Measurements from ENCODE around the gene FHOD3. TPM values are rescaled to one million over a fixed set of nuclear protein-coding genes. Genes with fewer than 3 reads are reported as not detected.

Gene FHOD3
- polyA plus RNA-seq, 1 experiment: 41.1 TPM

DNA sequence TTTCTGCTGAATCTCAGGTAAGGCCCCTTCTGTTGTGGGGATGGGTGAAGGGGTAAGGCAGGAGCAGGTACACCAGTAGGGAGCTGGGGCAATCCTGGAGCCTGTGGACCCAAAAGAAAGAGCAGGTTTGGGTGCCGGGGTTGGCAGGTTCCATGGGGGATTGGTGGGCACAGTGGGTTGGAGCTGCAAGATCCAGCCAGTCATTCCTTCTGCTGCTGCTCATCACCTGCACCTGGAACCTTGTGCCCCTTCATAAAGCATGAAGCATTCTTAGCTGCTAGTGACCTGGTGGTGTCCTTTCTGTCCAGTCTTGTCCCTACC is 24.9 kb downstream of the FHOD3 start:
- TF ChIP-seq, protein P1, sequence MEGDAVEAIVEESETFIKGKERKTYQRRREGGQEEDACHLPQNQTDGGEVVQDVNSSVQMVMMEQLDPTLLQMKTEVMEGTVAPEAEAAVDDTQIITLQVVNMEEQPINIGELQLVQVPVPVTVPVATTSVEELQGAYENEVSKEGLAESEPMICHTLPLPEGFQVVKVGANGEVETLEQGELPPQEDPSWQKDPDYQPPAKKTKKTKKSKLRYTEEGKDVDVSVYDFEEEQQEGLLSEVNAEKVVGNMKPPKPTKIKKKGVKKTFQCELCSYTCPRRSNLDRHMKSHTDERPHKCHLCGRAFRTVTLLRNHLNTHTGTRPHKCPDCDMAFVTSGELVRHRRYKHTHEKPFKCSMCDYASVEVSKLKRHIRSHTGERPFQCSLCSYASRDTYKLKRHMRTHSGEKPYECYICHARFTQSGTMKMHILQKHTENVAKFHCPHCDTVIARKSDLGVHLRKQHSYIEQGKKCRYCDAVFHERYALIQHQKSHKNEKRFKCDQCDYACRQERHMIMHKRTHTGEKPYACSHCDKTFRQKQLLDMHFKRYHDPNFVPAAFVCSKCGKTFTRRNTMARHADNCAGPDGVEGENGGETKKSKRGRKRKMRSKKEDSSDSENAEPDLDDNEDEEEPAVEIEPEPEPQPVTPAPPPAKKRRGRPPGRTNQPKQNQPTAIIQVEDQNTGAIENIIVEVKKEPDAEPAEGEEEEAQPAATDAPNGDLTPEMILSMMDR (IDR thresholded peaks at IDR 0.05; ENCODE audit: low read depth, low read length): no peak
- Histone ChIP-seq H3K9me3 (ENCODE audit: control insufficient read depth, insufficient read depth, low read length) (no peaks in the 10 kb centered on the region), H3K4me3 (ENCODE audit: low read depth, low read length) (no peak overlapping the region), H3K27me3 (ENCODE audit: control insufficient read depth, insufficient read depth, low read length) (no peaks in the 10 kb centered on the region), H3K27ac (ENCODE audit: low read depth, low read length) (no peak overlapping the region)
- CTCF ChIA-PET: no interaction called here
- POLR2A ChIA-PET: no interaction called here
- DNase-seq (ENCODE audit: low read depth, low spot score): no peak

DNA sequence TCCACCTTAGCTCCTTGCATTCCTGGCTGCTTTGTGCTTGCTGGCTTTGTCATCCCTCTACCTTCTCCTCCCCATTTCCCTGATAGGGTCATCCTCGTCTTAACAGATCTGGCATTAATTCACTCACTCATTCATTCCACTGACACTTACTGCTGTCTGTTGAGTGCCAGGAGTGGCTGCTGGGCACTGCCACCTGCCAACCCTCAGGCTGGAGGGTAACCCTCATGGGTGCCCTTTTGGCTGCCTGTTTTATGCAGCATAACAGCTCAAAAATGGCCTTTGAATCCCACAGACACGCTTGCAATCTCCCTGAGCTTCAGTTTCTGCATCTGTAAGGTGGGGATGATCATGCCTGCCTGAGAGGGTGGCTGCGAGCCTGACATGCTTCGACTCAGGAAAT is 25.2 kb downstream of the FHOD3 start:
- POLR2A ChIA-PET: no interaction called here
- Histone ChIP-seq H3K27ac (ENCODE audit: low read depth, low read length) (no peak overlapping the region), H3K4me3 (ENCODE audit: low read depth, low read length) (no peak overlapping the region), H3K27me3 (ENCODE audit: control insufficient read depth, insufficient read depth, low read length) (no peaks in the 10 kb centered on the region), H3K9me3 (ENCODE audit: control insufficient read depth, insufficient read depth, low read length) (no peaks in the 10 kb centered on the region)
- CTCF ChIA-PET: no interaction called here
- DNase-seq (ENCODE audit: low read depth, low spot score): no peak
- TF ChIP-seq, protein P1 (IDR thresholded peaks at IDR 0.05; ENCODE audit: low read depth, low read length): no peak

DNA sequence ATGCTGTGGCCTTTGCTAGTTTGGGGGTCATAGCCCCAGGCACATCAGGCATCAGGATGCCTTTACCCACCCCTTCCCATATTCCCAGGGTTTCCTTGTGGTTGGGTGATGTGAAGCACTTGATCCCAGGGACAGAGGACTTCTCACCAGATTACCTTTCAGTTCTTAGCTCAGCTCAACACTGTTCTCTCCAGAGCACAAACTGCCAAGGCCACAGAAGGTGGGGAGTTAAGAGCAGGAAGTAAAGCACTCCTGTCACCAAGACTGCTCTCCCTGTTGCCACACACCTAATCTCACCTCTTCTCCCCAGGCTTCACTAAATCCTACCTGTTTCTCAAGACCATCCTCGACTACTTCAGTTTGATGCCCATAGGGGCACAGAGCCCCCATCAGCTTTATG is 25.9 kb downstream of the FHOD3 start:
- CTCF ChIA-PET: no interaction called here
- POLR2A ChIA-PET: no interaction called here
- TF ChIP-seq, protein P1 (IDR thresholded peaks at IDR 0.05; ENCODE audit: low read depth, low read length): no peak

DNA sequence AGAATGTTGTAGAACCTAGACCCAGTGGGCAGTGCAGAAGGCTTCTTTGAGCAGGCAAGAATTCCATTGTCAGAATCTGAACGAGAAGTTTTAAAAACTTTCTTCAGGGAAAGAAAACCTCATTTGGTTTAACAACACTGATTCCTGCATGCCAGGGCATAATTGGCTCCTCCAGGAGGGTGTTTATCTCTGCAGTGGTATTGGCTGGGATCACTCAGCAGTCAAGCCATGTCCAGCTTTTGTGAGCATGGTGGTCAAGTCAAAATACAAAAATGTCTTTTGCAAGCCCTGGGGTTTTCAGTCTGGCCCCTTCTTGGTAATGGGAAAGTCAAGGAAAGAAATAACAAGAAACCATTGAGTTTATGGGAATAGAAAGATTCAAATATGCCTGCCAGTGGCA is 28.3 kb downstream of the FHOD3 start:
- no peak overlapping the region for H3K4me3 ChIP-seq (ENCODE audit: low read depth, low read length)
- H3K27me3 ChIP-seq (ENCODE audit: control insufficient read depth, insufficient read depth, low read length): no peaks in the 10 kb centered on the region
- ChIA-PET CTCF (no interaction called here), POLR2A (no interaction called here)
- TF ChIP-seq, protein P1 (IDR thresholded peaks at IDR 0.05; ENCODE audit: low read depth, low read length): no peak
- no peak overlapping the region for H3K27ac ChIP-seq (ENCODE audit: low read depth, low read length)
- DNase-seq (ENCODE audit: low read depth, low spot score): no peak
- H3K9me3 ChIP-seq (ENCODE audit: control insufficient read depth, insufficient read depth, low read length): no peaks in the 10 kb centered on the region

More for the DNA sequence above, 25.9 kb downstream of the FHOD3 start:
- Histone ChIP-seq H3K27me3 (ENCODE audit: control insufficient read depth, insufficient read depth, low read length) (no peaks in the 10 kb centered on the region), H3K9me3 (ENCODE audit: control insufficient read depth, insufficient read depth, low read length) (no peaks in the 10 kb centered on the region), H3K27ac (ENCODE audit: low read depth, low read length) (no peak overlapping the region), H3K4me3 (ENCODE audit: low read depth, low read length) (no peak overlapping the region)
- DNase-seq (ENCODE audit: low read depth, low spot score): no peak

DNA sequence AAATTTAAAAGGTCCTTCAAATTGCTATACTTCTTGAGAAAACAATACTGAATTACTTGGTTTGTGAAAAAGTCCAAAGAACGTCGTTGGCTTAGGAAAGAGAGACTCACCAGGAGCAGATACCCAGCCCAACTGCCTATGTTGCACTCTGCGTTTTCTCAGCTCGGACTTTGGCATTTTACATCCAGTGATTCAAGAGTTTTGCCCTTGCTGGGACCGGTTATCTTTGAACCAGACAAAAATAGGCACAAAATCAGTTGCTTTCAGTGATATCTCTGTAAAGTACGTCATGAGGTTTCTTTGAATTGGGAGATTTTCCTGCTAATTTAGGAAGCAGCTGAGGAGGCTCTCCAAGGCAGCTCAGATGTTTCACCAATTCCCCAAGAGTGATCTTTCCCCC is 29.3 kb downstream of the FHOD3 start:
- H3K4me3 ChIP-seq (ENCODE audit: low read depth, low read length): no peak overlapping the region
- H3K27ac ChIP-seq (ENCODE audit: low read depth, low read length): no peak overlapping the region
- H3K27me3 ChIP-seq (ENCODE audit: control insufficient read depth, insufficient read depth, low read length): no peaks in the 10 kb centered on the region
- no peak for DNase-seq (ENCODE audit: low read depth, low spot score)
- ChIA-PET POLR2A (no interaction called here), CTCF (no interaction called here)
- TF ChIP-seq, protein P1 (IDR thresholded peaks at IDR 0.05; ENCODE audit: low read depth, low read length): no peak
- H3K9me3 ChIP-seq (ENCODE audit: control insufficient read depth, insufficient read depth, low read length): no peaks in the 10 kb centered on the region

Data from AG04450 (cell line).